WTC11 (cell line): Measurements from ENCODE around the gene KLHL4. TPM values are rescaled to one million over a fixed set of nuclear protein-coding genes. Genes with fewer than 3 reads are reported as not detected.

ENCODE experiments used
- ATAC-seq: fragments of 200-7000 bp; cut with Tn5 transposase; 2 replicates; pipeline ENCODE4 v1.10.0; 2021; ENCODE audit warnings: mild to moderate bottlenecking, moderate library complexity
- CTCF ChIA-PET: fragments of 300-600 bp; sonication (Branson Sonifier 250); formaldehyde crosslinking; loops from one replicate; lab custom pipeline; 2021; ENCODE audit warnings: antibody characterized with exemption; lab: Charles Lee
- POLR2A ChIA-PET: fragments of 350-600 bp; sonication (Branson Sonifier 250); formaldehyde crosslinking; loops from one replicate; lab custom pipeline; 2021; ENCODE audit warnings: antibody characterized with exemption; lab: Charles Lee
- DNase-seq: peaks from one replicate; pipeline ENCODE4 v3.0.0; 2021; ENCODE audit warnings: low spot score
- H3K27ac Mint-ChIP-seq: 2 replicates; pipeline ENCODE4 v1.8.0; 2021; ENCODE audit warnings: mixed read lengths
- H3K27me3 Mint-ChIP-seq: 2 replicates; pipeline ENCODE4 v1.8.0; 2021; ENCODE audit warnings: low read depth, mild to moderate bottlenecking, moderate library complexity, mixed read lengths
- H3K36me3 Mint-ChIP-seq: 2 replicates; pipeline ENCODE4 v1.8.0; 2021; ENCODE audit warnings: mixed read lengths
- H3K4me1 Mint-ChIP-seq: 2 replicates; pipeline ENCODE4 v1.8.0; 2022; ENCODE audit warnings: mixed read lengths
- H3K4me3 Mint-ChIP-seq: 2 replicates; pipeline ENCODE4 v1.8.0; 2021; ENCODE audit warnings: mild to moderate bottlenecking, moderate library complexity, mixed read lengths
- H3K9me3 Mint-ChIP-seq: 2 replicates; pipeline ENCODE4 v1.8.0; 2021; ENCODE audit warnings: mixed read lengths
- CREB1 ChIP-seq: sonication (generic); formaldehyde crosslinking; IDR thresholded peaks from 2 replicates; pipeline ENCODE4 v1.8.0; 2023; ENCODE audit warnings: mild to moderate bottlenecking, missing genetic modification reagents
- ETV6 ChIP-seq: sonication (generic); formaldehyde crosslinking; IDR thresholded peaks from 2 replicates; pipeline ENCODE4 v1.8.1; 2022; ENCODE audit warnings: mild to moderate bottlenecking, missing genetic modification reagents
- FOXJ3 ChIP-seq: sonication (generic); formaldehyde crosslinking; IDR thresholded peaks from 2 replicates; pipeline ENCODE4 v1.9.0; 2021; ENCODE audit warnings: missing genetic modification reagents, mild to moderate bottlenecking, borderline replicate concordance
- FOXP1 ChIP-seq: sonication (generic); formaldehyde crosslinking; IDR thresholded peaks from 2 replicates; pipeline ENCODE4 v1.8.0; 2022; ENCODE audit warnings: missing genetic modification reagents, mild to moderate bottlenecking, moderate library complexity, borderline replicate concordance
- GABPB1 ChIP-seq: sonication (generic); formaldehyde crosslinking; IDR thresholded peaks from 2 replicates; pipeline ENCODE4 v1.8.1; 2023; ENCODE audit warnings: mild to moderate bottlenecking, missing genetic modification reagents
- MXD4 ChIP-seq: fragments of 250-450 bp; sonication (Bioruptor Pico); IDR thresholded peaks from 2 replicates; pipeline ENCODE4 v1.8.0; 2021; ENCODE audit warnings: mild to moderate bottlenecking, moderate library complexity, borderline replicate concordance
- SMAD3 ChIP-seq: sonication (generic); formaldehyde crosslinking; IDR thresholded peaks from 2 replicates; pipeline ENCODE4 v1.8.0; 2022; ENCODE audit warnings: missing genetic modification reagents, mild to moderate bottlenecking, borderline replicate concordance
- ZNF396 ChIP-seq: fragments of 250-450 bp; sonication (Bioruptor Pico); IDR thresholded peaks from 2 replicates; pipeline ENCODE4 v1.8.0; 2021; ENCODE audit warnings: mild to moderate bottlenecking, moderate library complexity, borderline replicate concordance
- ZNF671 ChIP-seq: fragments of 250-450 bp; sonication (Bioruptor Pico); IDR thresholded peaks from 2 replicates; pipeline ENCODE4 v1.8.0; 2021; ENCODE audit warnings: mild to moderate bottlenecking
- total RNA-seq: library from RNA; stranded (reverse); gene quantifications from 3 replicates; pipeline ENCODE4 v1.2.3, GENCODE V29; 2021
- TF ChIP-seq, protein P1 (sequence below): sonication (generic); formaldehyde crosslinking; IDR thresholded peaks from 2 replicates; pipeline ENCODE4 v1.8.1; 2022; ENCODE audit warnings: low read depth, missing genetic modification reagents, borderline replicate concordance
- TF ChIP-seq, protein P2 (sequence below): fragments of 200-600 bp; IDR thresholded peaks from 2 replicates; pipeline ENCODE4 v1.8.0; 2022; ENCODE audit warnings: antibody characterized with exemption
- TF ChIP-seq, protein P3 (sequence below): sonication (generic); formaldehyde crosslinking; IDR thresholded peaks from 2 replicates; pipeline ENCODE4 v1.8.1; 2023; ENCODE audit warnings: mild to moderate bottlenecking, missing genetic modification reagents, moderate library complexity
- TF ChIP-seq, protein P4 (sequence below): fragments of 250-450 bp; sonication (Bioruptor Pico); IDR thresholded peaks from 2 replicates; pipeline ENCODE4 v1.9.0; 2021; ENCODE audit warnings: mild to moderate bottlenecking
- TF ChIP-seq, protein P5 (sequence below): sonication (generic); formaldehyde crosslinking; IDR thresholded peaks from 2 replicates; pipeline ENCODE4 v1.8.1; 2022; ENCODE audit warnings: low read depth, mild to moderate bottlenecking, moderate library complexity, missing genetic modification reagents, borderline replicate concordance
- TF ChIP-seq, protein P6 (sequence below): sonication (generic); formaldehyde crosslinking; IDR thresholded peaks from 2 replicates; pipeline ENCODE4 v1.8.1; 2023; ENCODE audit warnings: mild to moderate bottlenecking, missing genetic modification reagents
- TF ChIP-seq, protein P7 (sequence below): fragments of 250-450 bp; sonication (Bioruptor Pico); IDR thresholded peaks from 2 replicates; pipeline ENCODE4 v1.9.0; 2021; ENCODE audit warnings: mild to moderate bottlenecking, borderline replicate concordance

The KLHL4 gene
- total RNA-seq, 1 experiment from 2014 or later = 10.5 TPM

DNA sequence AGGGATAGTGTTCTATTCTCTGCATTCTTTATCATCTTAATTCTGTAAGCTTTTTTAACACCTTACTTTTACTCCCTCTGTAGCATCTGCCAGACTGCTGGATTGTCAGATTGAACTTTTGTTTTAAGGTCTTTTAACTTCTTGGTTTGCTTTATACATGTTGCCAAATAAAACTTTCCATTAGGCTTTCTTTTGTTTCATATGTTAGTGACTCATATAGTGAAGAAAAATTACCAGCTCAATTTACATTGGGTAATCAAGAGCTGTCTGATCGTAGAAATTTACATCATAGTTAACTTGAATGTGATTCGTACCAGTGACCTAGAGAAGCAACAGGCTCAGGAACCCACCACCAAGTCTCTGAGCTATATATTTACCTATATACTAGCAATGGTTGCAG lies 28.5 kb upstream of the KLHL4 start:
- ATAC-seq = no peak
- Mint-ChIP-seq H3K27me3 (no peaks in the 10 kb centered on the region), H3K4me1 (peaks cover 6% of the 10 kb centered on the region), H3K9me3 (no peaks in the 10 kb centered on the region), H3K36me3 (no peaks in the 10 kb centered on the region), H3K27ac (0 out of 2 replicates have a peak overlapping the region, but pooled peaks have one; percentile 16), H3K4me3 (no peak overlapping the region)
- POLR2A ChIA-PET = no interaction called here
- CTCF ChIA-PET = no interaction called here
- no peak for DNase-seq
- TF ChIP-seq, protein P1, sequence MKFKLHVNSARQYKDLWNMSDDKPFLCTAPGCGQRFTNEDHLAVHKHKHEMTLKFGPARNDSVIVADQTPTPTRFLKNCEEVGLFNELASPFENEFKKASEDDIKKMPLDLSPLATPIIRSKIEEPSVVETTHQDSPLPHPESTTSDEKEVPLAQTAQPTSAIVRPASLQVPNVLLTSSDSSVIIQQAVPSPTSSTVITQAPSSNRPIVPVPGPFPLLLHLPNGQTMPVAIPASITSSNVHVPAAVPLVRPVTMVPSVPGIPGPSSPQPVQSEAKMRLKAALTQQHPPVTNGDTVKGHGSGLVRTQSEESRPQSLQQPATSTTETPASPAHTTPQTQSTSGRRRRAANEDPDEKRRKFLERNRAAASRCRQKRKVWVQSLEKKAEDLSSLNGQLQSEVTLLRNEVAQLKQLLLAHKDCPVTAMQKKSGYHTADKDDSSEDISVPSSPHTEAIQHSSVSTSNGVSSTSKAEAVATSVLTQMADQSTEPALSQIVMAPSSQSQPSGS (CRISPR knock-in tag) = no peak
- no peak for TF ChIP-seq GABPB1 (CRISPR knock-in tag)
- no peak for TF ChIP-seq FOXP1 (CRISPR knock-in tag)
- TF ChIP-seq, protein P2, sequence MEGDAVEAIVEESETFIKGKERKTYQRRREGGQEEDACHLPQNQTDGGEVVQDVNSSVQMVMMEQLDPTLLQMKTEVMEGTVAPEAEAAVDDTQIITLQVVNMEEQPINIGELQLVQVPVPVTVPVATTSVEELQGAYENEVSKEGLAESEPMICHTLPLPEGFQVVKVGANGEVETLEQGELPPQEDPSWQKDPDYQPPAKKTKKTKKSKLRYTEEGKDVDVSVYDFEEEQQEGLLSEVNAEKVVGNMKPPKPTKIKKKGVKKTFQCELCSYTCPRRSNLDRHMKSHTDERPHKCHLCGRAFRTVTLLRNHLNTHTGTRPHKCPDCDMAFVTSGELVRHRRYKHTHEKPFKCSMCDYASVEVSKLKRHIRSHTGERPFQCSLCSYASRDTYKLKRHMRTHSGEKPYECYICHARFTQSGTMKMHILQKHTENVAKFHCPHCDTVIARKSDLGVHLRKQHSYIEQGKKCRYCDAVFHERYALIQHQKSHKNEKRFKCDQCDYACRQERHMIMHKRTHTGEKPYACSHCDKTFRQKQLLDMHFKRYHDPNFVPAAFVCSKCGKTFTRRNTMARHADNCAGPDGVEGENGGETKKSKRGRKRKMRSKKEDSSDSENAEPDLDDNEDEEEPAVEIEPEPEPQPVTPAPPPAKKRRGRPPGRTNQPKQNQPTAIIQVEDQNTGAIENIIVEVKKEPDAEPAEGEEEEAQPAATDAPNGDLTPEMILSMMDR = no peak
- no peak for TF ChIP-seq MXD4
- TF ChIP-seq, protein P3, sequence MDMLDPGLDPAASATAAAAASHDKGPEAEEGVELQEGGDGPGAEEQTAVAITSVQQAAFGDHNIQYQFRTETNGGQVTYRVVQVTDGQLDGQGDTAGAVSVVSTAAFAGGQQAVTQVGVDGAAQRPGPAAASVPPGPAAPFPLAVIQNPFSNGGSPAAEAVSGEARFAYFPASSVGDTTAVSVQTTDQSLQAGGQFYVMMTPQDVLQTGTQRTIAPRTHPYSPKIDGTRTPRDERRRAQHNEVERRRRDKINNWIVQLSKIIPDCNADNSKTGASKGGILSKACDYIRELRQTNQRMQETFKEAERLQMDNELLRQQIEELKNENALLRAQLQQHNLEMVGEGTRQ (CRISPR knock-in tag) = no peak
- TF ChIP-seq, protein P4, sequence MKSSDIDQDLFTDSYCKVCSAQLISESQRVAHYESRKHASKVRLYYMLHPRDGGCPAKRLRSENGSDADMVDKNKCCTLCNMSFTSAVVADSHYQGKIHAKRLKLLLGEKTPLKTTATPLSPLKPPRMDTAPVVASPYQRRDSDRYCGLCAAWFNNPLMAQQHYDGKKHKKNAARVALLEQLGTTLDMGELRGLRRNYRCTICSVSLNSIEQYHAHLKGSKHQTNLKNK (CRISPR knock-in tag) = no peak
- no peak for TF ChIP-seq SMAD3 (CRISPR knock-in tag)
- no peak for TF ChIP-seq CREB1
- no peak for TF ChIP-seq ZNF396
- TF ChIP-seq ZNF671 (CRISPR knock-in tag) = no peak
- TF ChIP-seq, protein P5, sequence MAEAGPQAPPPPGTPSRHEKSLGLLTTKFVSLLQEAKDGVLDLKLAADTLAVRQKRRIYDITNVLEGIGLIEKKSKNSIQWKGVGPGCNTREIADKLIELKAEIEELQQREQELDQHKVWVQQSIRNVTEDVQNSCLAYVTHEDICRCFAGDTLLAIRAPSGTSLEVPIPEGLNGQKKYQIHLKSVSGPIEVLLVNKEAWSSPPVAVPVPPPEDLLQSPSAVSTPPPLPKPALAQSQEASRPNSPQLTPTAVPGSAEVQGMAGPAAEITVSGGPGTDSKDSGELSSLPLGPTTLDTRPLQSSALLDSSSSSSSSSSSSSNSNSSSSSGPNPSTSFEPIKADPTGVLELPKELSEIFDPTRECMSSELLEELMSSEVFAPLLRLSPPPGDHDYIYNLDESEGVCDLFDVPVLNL (CRISPR knock-in tag) = no peak
- TF ChIP-seq, protein P6, sequence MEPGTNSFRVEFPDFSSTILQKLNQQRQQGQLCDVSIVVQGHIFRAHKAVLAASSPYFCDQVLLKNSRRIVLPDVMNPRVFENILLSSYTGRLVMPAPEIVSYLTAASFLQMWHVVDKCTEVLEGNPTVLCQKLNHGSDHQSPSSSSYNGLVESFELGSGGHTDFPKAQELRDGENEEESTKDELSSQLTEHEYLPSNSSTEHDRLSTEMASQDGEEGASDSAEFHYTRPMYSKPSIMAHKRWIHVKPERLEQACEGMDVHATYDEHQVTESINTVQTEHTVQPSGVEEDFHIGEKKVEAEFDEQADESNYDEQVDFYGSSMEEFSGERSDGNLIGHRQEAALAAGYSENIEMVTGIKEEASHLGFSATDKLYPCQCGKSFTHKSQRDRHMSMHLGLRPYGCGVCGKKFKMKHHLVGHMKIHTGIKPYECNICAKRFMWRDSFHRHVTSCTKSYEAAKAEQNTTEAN (CRISPR knock-in tag) = no peak
- TF ChIP-seq ETV6 = no peak
- TF ChIP-seq, protein P7, sequence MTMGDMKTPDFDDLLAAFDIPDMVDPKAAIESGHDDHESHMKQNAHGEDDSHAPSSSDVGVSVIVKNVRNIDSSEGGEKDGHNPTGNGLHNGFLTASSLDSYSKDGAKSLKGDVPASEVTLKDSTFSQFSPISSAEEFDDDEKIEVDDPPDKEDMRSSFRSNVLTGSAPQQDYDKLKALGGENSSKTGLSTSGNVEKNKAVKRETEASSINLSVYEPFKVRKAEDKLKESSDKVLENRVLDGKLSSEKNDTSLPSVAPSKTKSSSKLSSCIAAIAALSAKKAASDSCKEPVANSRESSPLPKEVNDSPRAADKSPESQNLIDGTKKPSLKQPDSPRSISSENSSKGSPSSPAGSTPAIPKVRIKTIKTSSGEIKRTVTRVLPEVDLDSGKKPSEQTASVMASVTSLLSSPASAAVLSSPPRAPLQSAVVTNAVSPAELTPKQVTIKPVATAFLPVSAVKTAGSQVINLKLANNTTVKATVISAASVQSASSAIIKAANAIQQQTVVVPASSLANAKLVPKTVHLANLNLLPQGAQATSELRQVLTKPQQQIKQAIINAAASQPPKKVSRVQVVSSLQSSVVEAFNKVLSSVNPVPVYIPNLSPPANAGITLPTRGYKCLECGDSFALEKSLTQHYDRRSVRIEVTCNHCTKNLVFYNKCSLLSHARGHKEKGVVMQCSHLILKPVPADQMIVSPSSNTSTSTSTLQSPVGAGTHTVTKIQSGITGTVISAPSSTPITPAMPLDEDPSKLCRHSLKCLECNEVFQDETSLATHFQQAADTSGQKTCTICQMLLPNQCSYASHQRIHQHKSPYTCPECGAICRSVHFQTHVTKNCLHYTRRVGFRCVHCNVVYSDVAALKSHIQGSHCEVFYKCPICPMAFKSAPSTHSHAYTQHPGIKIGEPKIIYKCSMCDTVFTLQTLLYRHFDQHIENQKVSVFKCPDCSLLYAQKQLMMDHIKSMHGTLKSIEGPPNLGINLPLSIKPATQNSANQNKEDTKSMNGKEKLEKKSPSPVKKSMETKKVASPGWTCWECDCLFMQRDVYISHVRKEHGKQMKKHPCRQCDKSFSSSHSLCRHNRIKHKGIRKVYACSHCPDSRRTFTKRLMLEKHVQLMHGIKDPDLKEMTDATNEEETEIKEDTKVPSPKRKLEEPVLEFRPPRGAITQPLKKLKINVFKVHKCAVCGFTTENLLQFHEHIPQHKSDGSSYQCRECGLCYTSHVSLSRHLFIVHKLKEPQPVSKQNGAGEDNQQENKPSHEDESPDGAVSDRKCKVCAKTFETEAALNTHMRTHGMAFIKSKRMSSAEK (CRISPR knock-in tag) = no peak
- TF ChIP-seq FOXJ3 (CRISPR knock-in tag) = no peak
